Peyer's patch (tissue), 4 donors: Measurements from ENCODE around the gene MSS51. TPM values are rescaled to one million over a fixed set of nuclear protein-coding genes. Genes with fewer than 3 reads are reported as not detected.

Experiments used
- DNase-seq, 3 donors: peaks; one replicate each; pipeline ENCODE4 v3.0.0-alpha.2; 2017 to 2019
- H3K27ac ChIP-seq, 4 donors: fragments of 200-600 bp; sonication (generic); one replicate each; pipeline ENCODE4 v1.5.1; 2016 to 2019
- H3K27me3 ChIP-seq, 2 donors: fragments of 200-600 bp; sonication (generic); one replicate each; pipeline ENCODE4 v1.5.1; 2019
- H3K36me3 ChIP-seq, 3 donors: fragments of 200-600 bp; sonication (generic); one replicate each; pipeline ENCODE4 v1.5.1; 2016 to 2019
- H3K4me1 ChIP-seq, 4 donors: fragments of 200-600 bp; sonication (generic); one replicate each; pipeline ENCODE4 v1.5.1; 2016 to 2019
- H3K4me3 ChIP-seq, 4 donors: fragments of 200-600 bp; sonication (generic); 1 replicate in 3 of 4; 2 replicates in 1 of 4; pipeline ENCODE4 v1.5.1; 2016 to 2019; ENCODE audit warnings: mild to moderate bottlenecking in 1 of 4
- H3K9me3 ChIP-seq, 4 donors: fragments of 200-600 bp; sonication (generic); one replicate each; pipeline ENCODE4 v1.5.1; 2016 to 2019; ENCODE audit warnings: mild to moderate bottlenecking in 1 of 4
- CTCF ChIP-seq, 6 experiments: fragments of 450-650 bp in 4 of 6; fragments of 200-600 bp in 2 of 6; sonication (generic) in 1 of 6; IDR thresholded peaks; one replicate each; pipeline ENCODE4 v1.5.1; 2017 to 2019; ENCODE audit warnings: antibody characterized with exemption in 6 of 6, mild to moderate bottlenecking in 3 of 6, moderate library complexity in 1 of 6
- POLR2A ChIP-seq, 2 donors: fragments of 450-650 bp; IDR thresholded peaks; one replicate each; pipeline ENCODE4 v1.5.1; 2017; ENCODE audit warnings: antibody characterized with exemption in 2 of 2, mild to moderate bottlenecking in 2 of 2, moderate library complexity in 2 of 2
- total RNA-seq, 4 donors: library from RNA; depleted of rRNA; stranded (reverse); fragments of >200 nt; gene quantifications; one replicate each; pipeline ENCODE4 v1.1.0, GENCODE V29; 2016

MSS51 gene
- total RNA-seq, 4 donors from 2014 or later, result 3.3 to 7.5 (median 5.2) TPM

GRCh38 chr10:73414230-73414945, 19.0 kb downstream of the MSS51 start:
- H3K27ac ChIP-seq, result peak overlapping the region; percentile 92 to 96 (median 95)
- peak overlapping the region; percentile 77 to 91 (median 84) for H3K4me3 ChIP-seq
- H3K9me3 ChIP-seq, result no peaks in the 10 kb centered on the region
- no peaks in the 10 kb centered on the region for H3K36me3 ChIP-seq
- DNase-seq, result no peak
- H3K27me3 ChIP-seq, result no peaks in the 10 kb centered on the region
- TF ChIP-seq POLR2A (IDR thresholded peaks at IDR 0.05), result no peak
- TF ChIP-seq CTCF (IDR thresholded peaks at IDR 0.05), result no peak
- peaks cover 0 to 16% (median 3%) of the 10 kb centered on the region in 4 donors for H3K4me1 ChIP-seq

- Histone ChIP-seq H3K9me3 (no peaks in the 10 kb centered on the region), H3K36me3 (no peaks in the 10 kb centered on the region), H3K27me3 (no peaks in the 10 kb centered on the region), H3K27ac (peak within 1 kb of the TSS; percentile 92 to 96 (median 95)), H3K4me3 (peak within 1 kb of the TSS; percentile 77 to 91 (median 84)), H3K4me1 (peaks cover 0 to 16% (median 3%) of the 10 kb centered on the region in 4 donors)
- peak in 5 of 6 experiments; percentile 10 to 42 (median 32) for TF ChIP-seq CTCF (IDR thresholded peaks at IDR 0.05)
- TF ChIP-seq POLR2A (IDR thresholded peaks at IDR 0.05), result peak; percentile 55 to 82
- peak; percentile 91 to 97 (median 97) for DNase-seq
These were observed 19.7 kb downstream of the MSS51 start, which contains the start of gene ANXA7 for GRCh38 chr10:73413528-73414229. TSS of gene ANXA7 (minus strand) at chr10:73414058. CDS start at chr10:73400856, 13,202 bp downstream.

- DNase-seq, result peak in 2 of 3 donors; percentile 39 to 70
- Histone ChIP-seq H3K4me3 (peak overlapping the region; percentile 77 to 91 (median 84)), H3K27ac (peak overlapping the region; percentile 92 to 96 (median 95)), H3K4me1 (peaks cover 0 to 16% (median 3%) of the 10 kb centered on the region in 4 donors), H3K36me3 (no peaks in the 10 kb centered on the region), H3K27me3 (no peaks in the 10 kb centered on the region), H3K9me3 (no peaks in the 10 kb centered on the region)
- TF ChIP-seq CTCF (IDR thresholded peaks at IDR 0.05), result peak in 1 of 6 experiments; percentile 8
- TF ChIP-seq POLR2A (IDR thresholded peaks at IDR 0.05), result no peak
These were observed 20.2 kb downstream of the MSS51 start for GRCh38 chr10:73413108-73413527.

- Histone ChIP-seq H3K4me1 (peaks cover 0 to 16% (median 3%) of the 10 kb centered on the region in 4 donors), H3K4me3 (no peak overlapping the region)
- TF ChIP-seq POLR2A (IDR thresholded peaks at IDR 0.05), result no peak
- no peak for TF ChIP-seq CTCF (IDR thresholded peaks at IDR 0.05)
These were observed 22.5 kb downstream of the MSS51 start for GRCh38 chr10:73410897-73411296.

GRCh38 chr10:73408978-73409521, 24.3 kb downstream of the MSS51 start:
- Histone ChIP-seq H3K9me3 (no peaks in the 10 kb centered on the region), H3K4me1 (peaks cover 0 to 11% (median 3%) of the 10 kb centered on the region in 4 donors), H3K27ac (no peak overlapping the region), H3K27me3 (no peaks in the 10 kb centered on the region), H3K4me3 (no peak overlapping the region), H3K36me3 (peaks cover 0 to 5% (median 0%) of the 10 kb centered on the region in 3 donors)
- no peak for DNase-seq
- TF ChIP-seq CTCF (IDR thresholded peaks at IDR 0.05) (no peak), POLR2A (IDR thresholded peaks at IDR 0.05) (no peak)

More at GRCh38 chr10:73410897-73411296, 22.5 kb downstream of the MSS51 start:
- H3K36me3 ChIP-seq, result peaks cover 0 to 5% (median 0%) of the 10 kb centered on the region in 3 donors
- DNase-seq, result no peak
- H3K27me3 ChIP-seq, result no peaks in the 10 kb centered on the region
- no peak overlapping the region for H3K27ac ChIP-seq
- H3K9me3 ChIP-seq, result no peaks in the 10 kb centered on the region
